ENCODE measurements around the gene OTUD5. TPM values are rescaled to one million over a fixed set of nuclear protein-coding genes. Genes with fewer than 3 reads are reported as not detected.

The OTUD5 gene
- total and polyA plus RNA-seq, 2 of the 13 experiments (the other 11 are each of a cell fraction or from before 2014, with no cell fraction given) = 18.4 to 42.2 TPM

DNA sequence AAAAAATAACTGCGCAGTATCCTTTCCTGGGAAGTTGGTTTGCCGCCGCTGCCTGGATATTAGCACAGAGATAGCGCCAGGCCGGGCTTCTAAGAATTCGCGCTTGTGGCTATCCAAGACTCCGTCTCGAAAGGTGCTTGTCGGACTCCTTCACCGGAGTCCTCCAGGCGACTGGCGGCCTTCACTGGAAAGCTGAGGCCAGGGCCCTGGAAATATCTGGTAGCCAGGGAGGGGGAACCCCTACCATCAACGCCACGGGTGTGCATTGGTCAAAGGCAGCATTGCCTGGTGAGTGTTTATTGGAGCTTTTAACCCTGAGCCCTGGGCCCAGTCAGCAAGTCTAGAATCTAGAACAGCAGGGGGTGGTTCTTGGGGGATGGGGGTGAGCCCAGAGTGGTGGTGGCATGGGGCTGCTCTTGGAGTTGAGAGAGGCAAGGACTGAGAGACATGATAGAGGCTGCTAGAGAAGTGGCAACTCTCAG lies 38.0 kb downstream of the OTUD5 start:
- no TSS peak for BruUV-seq (replicated peaks)
- no peak for FAIRE-seq
- intact Hi-C loops (cut with micrococcal nuclease; ENCODE audit: unreplicated experiment) (loop anchor here (5.0 to 10.0 kb wide), 2 partner anchors 155 to 272 kb away; partner anchors contain the start of gene GLOD5), in situ Hi-C loops (cut with HindIII; ENCODE audit: extremely low pct_ligation_motif_present, low pct_unique_long_range_greater_than_20kb) (no loop called here)
- peaks cover 3 to 20% of the 10 kb centered on the region in 2 experiments; a peak in 3 of 5 replicates for H3K36me3 ChIP-seq (replicated peaks in 1 of 2; ENCODE audit: control insufficient read depth in 1 of 2, insufficient read depth in 2 of 2, low read length in 2 of 2)
- H3K79me2 ChIP-seq (ENCODE audit: insufficient read depth, low read length) = peaks cover 13% of the 10 kb centered on the region
- peak overlapping the region; percentile 59 for H3K27ac ChIP-seq (ENCODE audit: extremely low read length, insufficient read depth, low read length)
- peaks cover 31% of the 10 kb centered on the region for H3K4me1 ChIP-seq (ENCODE audit: insufficient read depth, low read length)
- no peak for DNase-seq (ENCODE audit: low spot score)
- H3K9me3 ChIP-seq (ENCODE audit: low read length) = no peaks in the 10 kb centered on the region
- peak overlapping the region; percentile 65 for H3K4me2 ChIP-seq (ENCODE audit: low read depth, low read length)
- H3K27me3 ChIP-seq (ENCODE audit: control insufficient read depth in 1 of 2, insufficient read depth in 2 of 2, low read length in 2 of 2) = no peaks in the 10 kb centered on the region
- ChIA-PET POLR2A (interaction anchor here (0.6 to 1.5 kb wide), 3 partner anchors 22 to 28 kb away, joined by 3 to 7 read pairs (median 3); partner anchors contain the start of genes PQBP1 and TIMM17B), CTCF (ENCODE audit: low intra/inter-chr PET ratio, low total read pairs) (no interaction called here)
- H3K9ac ChIP-seq (ENCODE audit: insufficient read depth, low read depth, low read length) = peak overlapping the region; percentile 43; the same call in 1 of the 2 replicates
- TF ChIP-seq ASH2L (IDR thresholded peaks at IDR 0.05; ENCODE audit: insufficient read length, low read depth, low read length) (peak; percentile 8), ZFP1 (CRISPR knock-in tag; IDR thresholded peaks at IDR 0.05) (no peak)
- no CpG with 5 or more reads among the region's 15 CpGs for WGBS (ENCODE audit: low lambda C conversion rate)
- H4K20me1 ChIP-seq (ENCODE audit: insufficient read depth, low read length) = no peaks in the 10 kb centered on the region
- no peak overlapping the region for H2AFZ ChIP-seq (ENCODE audit: low read length)
- H3K4me3 ChIP-seq (replicated peaks in 1 of 3; ENCODE audit: insufficient read depth in 1 of 3, low read depth in 2 of 3, low read length in 3 of 3) = peak overlapping the region; percentile 46 to 75 (median 53); a peak in 5 of 6 replicates
- peak; percentile 47 for ATAC-seq

DNA sequence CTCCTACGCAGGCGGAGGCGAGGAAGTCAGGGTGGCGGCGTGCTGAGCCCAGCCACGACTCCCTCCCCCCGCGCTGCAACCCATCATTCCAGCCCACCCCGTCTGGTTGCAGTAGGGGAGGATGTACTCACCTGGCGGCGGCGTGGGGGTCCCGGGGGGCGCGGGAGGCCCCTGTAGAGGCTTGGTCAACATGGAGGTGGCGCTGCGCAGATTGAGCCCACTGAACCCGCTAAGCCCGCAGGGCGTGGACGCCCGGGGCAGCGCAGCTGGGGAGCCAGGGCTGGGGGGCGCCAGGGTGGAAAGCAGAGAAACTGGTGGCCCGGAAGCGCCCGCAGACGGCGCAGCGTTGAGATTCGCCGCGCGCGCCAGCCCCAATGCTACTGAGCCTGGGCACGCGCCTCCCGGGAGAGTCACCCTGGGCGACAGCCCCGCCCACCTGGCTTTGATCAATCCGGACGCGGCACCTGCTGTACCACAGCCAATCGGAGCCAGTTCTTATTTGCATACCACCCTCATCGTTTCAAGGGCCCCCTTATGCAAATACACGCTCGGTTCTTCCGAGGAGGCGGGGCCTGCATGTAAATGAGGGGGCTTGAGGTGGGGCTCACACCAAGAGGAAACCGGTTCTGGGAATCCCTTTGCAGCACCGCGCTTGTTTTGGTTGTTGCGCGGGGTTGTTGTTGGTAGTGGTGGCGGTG lies 38.6 kb downstream of the OTUD5 start, which contains the start of gene PIM2:
Gene PIM2 (minus strand): TSS at position 382 of the 698 bp plus-strand sequence. CDS start 190 bp downstream, at position 192.
- no peaks in the 10 kb centered on the region for H4K20me1 ChIP-seq (ENCODE audit: insufficient read depth, low read length)
- DNase-seq (ENCODE audit: low spot score) (peak; percentile 90), FAIRE-seq (peak; percentile 98), ATAC-seq (peak; percentile 88)
- ChIA-PET CTCF (ENCODE audit: low intra/inter-chr PET ratio, low total read pairs) (no interaction called here), POLR2A (interaction anchor here (0.6 to 1.5 kb wide), 3 partner anchors 21 to 28 kb away, joined by 3 to 7 read pairs (median 3); partner anchors contain the start of genes PQBP1 and TIMM17B)
- in situ Hi-C loops (cut with HindIII; ENCODE audit: extremely low pct_ligation_motif_present, low pct_unique_long_range_greater_than_20kb) = no loop called here
- H3K9ac ChIP-seq (ENCODE audit: insufficient read depth, low read depth, low read length) = peak within 1 kb of the TSS; percentile 76
- no peaks in the 10 kb centered on the region for H3K27me3 ChIP-seq (ENCODE audit: control insufficient read depth in 1 of 2, insufficient read depth in 2 of 2, low read length in 2 of 2)
- no peaks in the 10 kb centered on the region for H3K9me3 ChIP-seq (ENCODE audit: low read length)
- H3K36me3 ChIP-seq (replicated peaks in 1 of 2; ENCODE audit: control insufficient read depth in 1 of 2, insufficient read depth in 2 of 2, low read length in 2 of 2) = peaks cover under 1 to 18% of the 10 kb centered on the region in 2 experiments; a peak in 3 of 5 replicates
- intact Hi-C loops (cut with micrococcal nuclease; ENCODE audit: unreplicated experiment) = loop anchor here (5.0 to 10.0 kb wide), 2 partner anchors 154 to 271 kb away; partner anchors contain the start of gene GLOD5
- H2AFZ ChIP-seq (ENCODE audit: low read length) = no peak within 1 kb of the TSS
- no TSS peak for BruUV-seq (replicated peaks)
- peaks cover 13% of the 10 kb centered on the region for H3K79me2 ChIP-seq (ENCODE audit: insufficient read depth, low read length)
- H3K4me3 ChIP-seq (replicated peaks in 1 of 3; ENCODE audit: insufficient read depth in 1 of 3, low read depth in 2 of 3, low read length in 3 of 3) = peak within 1 kb of the TSS; percentile 60 to 85 (median 75); a peak in 5 of 6 replicates
- peaks cover 31% of the 10 kb centered on the region for H3K4me1 ChIP-seq (ENCODE audit: insufficient read depth, low read length)
- H3K4me2 ChIP-seq (ENCODE audit: low read depth, low read length) = peak within 1 kb of the TSS; percentile 83
- no CpG with 5 or more reads among the region's 55 CpGs for WGBS (ENCODE audit: low lambda C conversion rate)
- H3K27ac ChIP-seq (ENCODE audit: extremely low read length, insufficient read depth, low read length) = peak within 1 kb of the TSS; percentile 68
- TF ChIP-seq SIN3A (IDR thresholded peaks at IDR 0.05; ENCODE audit: borderline replicate concordance, low read depth, low read length) (peak; percentile 70; the same call in 1 of the 2 replicates), ZNF484 (CRISPR knock-in tag; IDR thresholded peaks at IDR 0.05; ENCODE audit: borderline replicate concordance, low read depth) (no peak), PHF21A (CRISPR knock-in tag; IDR thresholded peaks at IDR 0.05) (peak; percentile 38; the same call in 1 of the 2 replicates), ZBTB14 (CRISPR knock-in tag; IDR thresholded peaks at IDR 0.05) (peak; percentile 65), ARNTL (CRISPR knock-in tag; IDR thresholded peaks at IDR 0.05) (0 out of 2 replicates have a peak, but pooled peaks have one; percentile 19), RBFOX2 (IDR thresholded peaks at IDR 0.05; ENCODE audit: low read depth, low read length) (peak; percentile 86), TEAD3 (CRISPR knock-in tag; optimal IDR thresholded peaks at IDR 0.05; ENCODE audit: borderline replicate concordance) (peak; percentile 51)
- TF ChIP-seq, protein P1, sequence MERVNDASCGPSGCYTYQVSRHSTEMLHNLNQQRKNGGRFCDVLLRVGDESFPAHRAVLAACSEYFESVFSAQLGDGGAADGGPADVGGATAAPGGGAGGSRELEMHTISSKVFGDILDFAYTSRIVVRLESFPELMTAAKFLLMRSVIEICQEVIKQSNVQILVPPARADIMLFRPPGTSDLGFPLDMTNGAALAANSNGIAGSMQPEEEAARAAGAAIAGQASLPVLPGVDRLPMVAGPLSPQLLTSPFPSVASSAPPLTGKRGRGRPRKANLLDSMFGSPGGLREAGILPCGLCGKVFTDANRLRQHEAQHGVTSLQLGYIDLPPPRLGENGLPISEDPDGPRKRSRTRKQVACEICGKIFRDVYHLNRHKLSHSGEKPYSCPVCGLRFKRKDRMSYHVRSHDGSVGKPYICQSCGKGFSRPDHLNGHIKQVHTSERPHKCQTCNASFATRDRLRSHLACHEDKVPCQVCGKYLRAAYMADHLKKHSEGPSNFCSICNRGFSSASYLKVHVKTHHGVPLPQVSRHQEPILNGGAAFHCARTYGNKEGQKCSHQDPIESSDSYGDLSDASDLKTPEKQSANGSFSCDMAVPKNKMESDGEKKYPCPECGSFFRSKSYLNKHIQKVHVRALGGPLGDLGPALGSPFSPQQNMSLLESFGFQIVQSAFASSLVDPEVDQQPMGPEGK (CRISPR knock-in tag; IDR thresholded peaks at IDR 0.05) = 0 out of 2 replicates have a peak, but pooled peaks have one; percentile 5
